ENCODE data around the gene ASF1B. TPM values are rescaled to one million over a fixed set of nuclear protein-coding genes. Genes with fewer than 3 reads are reported as not detected.

ASF1B gene
- total and polyA plus RNA-seq, 2 experiments from 2014 or later = 33.3 to 36.9 TPM

GRCh38 chr19:14149509-14149994 lies 13.2 kb upstream of the ASF1B start:
- Mint-ChIP-seq H3K27ac (peak overlapping the region; percentile 70; the same call in 1 of the 2 replicates), H3K4me3 (no peak overlapping the region; the same call in 2 of the 3 replicates), H3K27me3 (ENCODE audit: insufficient read depth, low read depth, poor library complexity) (peaks cover 21% of the 10 kb centered on the region), H3K4me1 (peaks cover 35% of the 10 kb centered on the region), H3K36me3 (ENCODE audit: low read depth) (peaks cover 24% of the 10 kb centered on the region), H3K9me3 (peaks cover 3% of the 10 kb centered on the region; the same call in 1 of the 3 replicates)
- Histone ChIP-seq H3K4me2 (peak overlapping the region; percentile 43; the same call in 1 of the 2 replicates), H3K79me2 (replicated peaks; ENCODE audit: insufficient read depth) (no peaks in the 10 kb centered on the region), H3K36me3 (ENCODE audit: insufficient read depth) (peaks cover 6% of the 10 kb centered on the region; the same call in 1 of the 2 replicates), H3K27me3 (ENCODE audit: insufficient read depth) (no peaks in the 10 kb centered on the region), H4K20me1 (replicated peaks; ENCODE audit: insufficient read depth) (peaks cover 9% of the 10 kb centered on the region), H3K9me2 (ENCODE audit: insufficient read depth) (no peaks in the 10 kb centered on the region), H3K4me3 (peak overlapping the region; percentile 26; the same call in 1 of the 2 replicates), H3K27ac (ENCODE audit: low read depth) (peak overlapping the region; percentile 86; the same call in 1 of the 2 replicates), H3F3A (replicated peaks; ENCODE audit: low read depth) (peaks cover 16% of the 10 kb centered on the region; the same call in 1 of the 2 replicates), H2AFZ (no peak overlapping the region), H3K4me1 (ENCODE audit: insufficient read depth) (peaks cover 26% of the 10 kb centered on the region; the same call in 1 of the 2 replicates)
- DNase-seq (ENCODE audit: low spot score) (peak; percentile 28), ATAC-seq (peak; percentile 10)
- TF ChIP-seq, protein P1, sequence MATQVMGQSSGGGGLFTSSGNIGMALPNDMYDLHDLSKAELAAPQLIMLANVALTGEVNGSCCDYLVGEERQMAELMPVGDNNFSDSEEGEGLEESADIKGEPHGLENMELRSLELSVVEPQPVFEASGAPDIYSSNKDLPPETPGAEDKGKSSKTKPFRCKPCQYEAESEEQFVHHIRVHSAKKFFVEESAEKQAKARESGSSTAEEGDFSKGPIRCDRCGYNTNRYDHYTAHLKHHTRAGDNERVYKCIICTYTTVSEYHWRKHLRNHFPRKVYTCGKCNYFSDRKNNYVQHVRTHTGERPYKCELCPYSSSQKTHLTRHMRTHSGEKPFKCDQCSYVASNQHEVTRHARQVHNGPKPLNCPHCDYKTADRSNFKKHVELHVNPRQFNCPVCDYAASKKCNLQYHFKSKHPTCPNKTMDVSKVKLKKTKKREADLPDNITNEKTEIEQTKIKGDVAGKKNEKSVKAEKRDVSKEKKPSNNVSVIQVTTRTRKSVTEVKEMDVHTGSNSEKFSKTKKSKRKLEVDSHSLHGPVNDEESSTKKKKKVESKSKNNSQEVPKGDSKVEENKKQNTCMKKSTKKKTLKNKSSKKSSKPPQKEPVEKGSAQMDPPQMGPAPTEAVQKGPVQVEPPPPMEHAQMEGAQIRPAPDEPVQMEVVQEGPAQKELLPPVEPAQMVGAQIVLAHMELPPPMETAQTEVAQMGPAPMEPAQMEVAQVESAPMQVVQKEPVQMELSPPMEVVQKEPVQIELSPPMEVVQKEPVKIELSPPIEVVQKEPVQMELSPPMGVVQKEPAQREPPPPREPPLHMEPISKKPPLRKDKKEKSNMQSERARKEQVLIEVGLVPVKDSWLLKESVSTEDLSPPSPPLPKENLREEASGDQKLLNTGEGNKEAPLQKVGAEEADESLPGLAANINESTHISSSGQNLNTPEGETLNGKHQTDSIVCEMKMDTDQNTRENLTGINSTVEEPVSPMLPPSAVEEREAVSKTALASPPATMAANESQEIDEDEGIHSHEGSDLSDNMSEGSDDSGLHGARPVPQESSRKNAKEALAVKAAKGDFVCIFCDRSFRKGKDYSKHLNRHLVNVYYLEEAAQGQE (IDR thresholded peaks at IDR 0.05; ENCODE audit: unreplicated experiment) = no peak
- TF ChIP-seq, protein P2, sequence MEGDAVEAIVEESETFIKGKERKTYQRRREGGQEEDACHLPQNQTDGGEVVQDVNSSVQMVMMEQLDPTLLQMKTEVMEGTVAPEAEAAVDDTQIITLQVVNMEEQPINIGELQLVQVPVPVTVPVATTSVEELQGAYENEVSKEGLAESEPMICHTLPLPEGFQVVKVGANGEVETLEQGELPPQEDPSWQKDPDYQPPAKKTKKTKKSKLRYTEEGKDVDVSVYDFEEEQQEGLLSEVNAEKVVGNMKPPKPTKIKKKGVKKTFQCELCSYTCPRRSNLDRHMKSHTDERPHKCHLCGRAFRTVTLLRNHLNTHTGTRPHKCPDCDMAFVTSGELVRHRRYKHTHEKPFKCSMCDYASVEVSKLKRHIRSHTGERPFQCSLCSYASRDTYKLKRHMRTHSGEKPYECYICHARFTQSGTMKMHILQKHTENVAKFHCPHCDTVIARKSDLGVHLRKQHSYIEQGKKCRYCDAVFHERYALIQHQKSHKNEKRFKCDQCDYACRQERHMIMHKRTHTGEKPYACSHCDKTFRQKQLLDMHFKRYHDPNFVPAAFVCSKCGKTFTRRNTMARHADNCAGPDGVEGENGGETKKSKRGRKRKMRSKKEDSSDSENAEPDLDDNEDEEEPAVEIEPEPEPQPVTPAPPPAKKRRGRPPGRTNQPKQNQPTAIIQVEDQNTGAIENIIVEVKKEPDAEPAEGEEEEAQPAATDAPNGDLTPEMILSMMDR (conservative IDR thresholded peaks at IDR 0.05; ENCODE audit: low read depth in 2 of 2) = no peak
- TF ChIP-seq, protein P3, sequence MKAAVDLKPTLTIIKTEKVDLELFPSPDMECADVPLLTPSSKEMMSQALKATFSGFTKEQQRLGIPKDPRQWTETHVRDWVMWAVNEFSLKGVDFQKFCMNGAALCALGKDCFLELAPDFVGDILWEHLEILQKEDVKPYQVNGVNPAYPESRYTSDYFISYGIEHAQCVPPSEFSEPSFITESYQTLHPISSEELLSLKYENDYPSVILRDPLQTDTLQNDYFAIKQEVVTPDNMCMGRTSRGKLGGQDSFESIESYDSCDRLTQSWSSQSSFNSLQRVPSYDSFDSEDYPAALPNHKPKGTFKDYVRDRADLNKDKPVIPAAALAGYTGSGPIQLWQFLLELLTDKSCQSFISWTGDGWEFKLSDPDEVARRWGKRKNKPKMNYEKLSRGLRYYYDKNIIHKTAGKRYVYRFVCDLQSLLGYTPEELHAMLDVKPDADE (IDR thresholded peaks at IDR 0.05) = no peak
- TF ChIP-seq STAT1 (IDR thresholded peaks at IDR 0.05; ENCODE audit: unreplicated experiment) (no peak), ZNF331 (CRISPR knock-in tag; IDR thresholded peaks at IDR 0.05; ENCODE audit: low read depth) (no peak)

DNA sequence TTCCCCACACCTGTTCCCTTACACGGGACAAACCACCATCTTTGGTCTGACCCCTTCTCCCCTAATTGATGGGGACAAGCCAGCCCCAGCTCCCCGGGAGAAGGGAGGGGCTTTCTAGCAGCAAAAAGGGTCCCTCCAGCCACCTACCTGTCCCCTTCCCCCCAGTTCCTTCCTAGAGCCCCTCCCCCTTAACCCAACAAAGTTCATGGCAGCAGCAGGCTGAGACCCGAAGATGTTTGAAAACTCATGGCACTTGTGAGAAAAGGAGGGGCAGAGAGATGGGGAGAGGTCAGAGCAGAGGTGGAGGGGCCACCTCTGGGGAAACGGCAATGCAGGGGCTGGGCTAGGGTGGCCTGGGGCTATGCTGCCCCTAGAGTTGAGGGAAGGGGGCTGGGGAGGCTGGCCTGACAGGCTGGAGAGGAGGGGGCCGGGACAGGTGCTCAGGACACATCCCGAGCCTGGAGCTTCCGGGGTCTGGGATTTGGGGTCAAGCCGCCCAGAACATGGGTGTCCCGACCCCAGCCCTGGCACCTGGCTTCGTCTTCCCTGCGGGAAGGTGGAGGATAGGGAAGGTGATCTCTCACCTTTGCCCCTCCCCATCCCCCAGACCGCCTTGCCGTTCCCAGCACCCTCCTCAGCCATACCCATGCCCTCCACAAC lies 12.5 kb upstream of the ASF1B start:
- H3K9me2 ChIP-seq (ENCODE audit: insufficient read depth) = no peaks in the 10 kb centered on the region
- Mint-ChIP-seq H3K9me3 (peaks cover 3% of the 10 kb centered on the region; the same call in 1 of the 3 replicates), H3K27me3 (ENCODE audit: insufficient read depth, low read depth, poor library complexity) (peaks cover 21% of the 10 kb centered on the region), H3K27ac (peak overlapping the region; percentile 70), H3K4me3 (peak overlapping the region; percentile 4; the same call in 1 of the 3 replicates), H3K4me1 (peaks cover 35% of the 10 kb centered on the region), H3K36me3 (ENCODE audit: low read depth) (peaks cover 18% of the 10 kb centered on the region)
- peaks cover under 1% of the 10 kb centered on the region; the same call in 1 of the 2 replicates for H3K36me3 ChIP-seq (ENCODE audit: insufficient read depth)
- H3K4me1 ChIP-seq (ENCODE audit: insufficient read depth) = peaks cover 26% of the 10 kb centered on the region; the same call in 1 of the 2 replicates
- H3F3A ChIP-seq (replicated peaks; ENCODE audit: low read depth) = peaks cover 16% of the 10 kb centered on the region; the same call in 1 of the 2 replicates
- peak overlapping the region; percentile 86; the same call in 1 of the 2 replicates for H3K27ac ChIP-seq (ENCODE audit: low read depth)
- no peak overlapping the region for H3K4me3 ChIP-seq
- H4K20me1 ChIP-seq (replicated peaks; ENCODE audit: insufficient read depth) = peaks cover 9% of the 10 kb centered on the region; the same call in 1 of the 2 replicates
- H3K79me2 ChIP-seq (replicated peaks; ENCODE audit: insufficient read depth) = no peaks in the 10 kb centered on the region
- ATAC-seq (peak; percentile 38), DNase-seq (ENCODE audit: low spot score) (peak; percentile 37)
- H2AFZ ChIP-seq = no peak overlapping the region
- H3K4me2 ChIP-seq = peak overlapping the region; percentile 57
- no peaks in the 10 kb centered on the region for H3K27me3 ChIP-seq (ENCODE audit: insufficient read depth)
- no peak for TF ChIP-seq NANOG (IDR thresholded peaks at IDR 0.05; ENCODE audit: borderline replicate concordance)
- TF ChIP-seq POLR2AphosphoS5 (IDR thresholded peaks at IDR 0.05; ENCODE audit: low read depth) = 0 out of 2 replicates have a peak, but pooled peaks have one; percentile 18

All from GM23338 (cell line).